Central memory CD8-positive, alpha-beta T cell (primary cell): ENCODE results near the gene CTDSPL2.
A peak's percentile ranks its signal among the peaks of the same experiment; 100 is the strongest.
"Not testable (repeated sequence)": the region's sequence is repeated elsewhere in the genome, so short reads cannot be mapped to it uniquely, and the experiment has no call there.

Source experiments
- ATAC-seq: fragments of 150-1000 bp; cut with Tn5 transposase; replicated peaks from 2 replicates; pipeline ENCODE4 v1.10.0; 2022; ENCODE audit warnings: mild to moderate bottlenecking, moderate FRiP score, moderate number of reproducible peaks; ENCODE audit not compliant: poor library complexity, severe bottlenecking; ENCODE audit errors: extremely low read depth
- DNase-seq, 2 donors: peaks; one replicate each; pipeline ENCODE4 v3.0.0; 2021; ENCODE audit warnings: low spot score in 2 of 2
- H3K27ac Mint-ChIP-seq: one replicate; pipeline ENCODE4 v1.8.0; 2022; ENCODE audit warnings: low read depth, mild to moderate bottlenecking, moderate library complexity, mixed read lengths
- H3K27me3 Mint-ChIP-seq: one replicate; pipeline ENCODE4 v1.8.0; 2022; ENCODE audit warnings: mixed read lengths
- H3K36me3 Mint-ChIP-seq: one replicate; pipeline ENCODE4 v1.8.0; 2022; ENCODE audit warnings: mild to moderate bottlenecking, moderate library complexity, mixed read lengths; ENCODE audit not compliant: insufficient read depth
- H3K4me1 Mint-ChIP-seq: one replicate; pipeline ENCODE4 v1.8.0; 2022; ENCODE audit warnings: mixed read lengths
- H3K4me3 Mint-ChIP-seq: one replicate; pipeline ENCODE4 v1.8.0; 2022; ENCODE audit warnings: mild to moderate bottlenecking, moderate library complexity, mixed read lengths
- H3K9me3 Mint-ChIP-seq: one replicate; pipeline ENCODE4 v1.8.0; 2022; ENCODE audit warnings: mixed read lengths

CTDSPL2 gene

DNA sequence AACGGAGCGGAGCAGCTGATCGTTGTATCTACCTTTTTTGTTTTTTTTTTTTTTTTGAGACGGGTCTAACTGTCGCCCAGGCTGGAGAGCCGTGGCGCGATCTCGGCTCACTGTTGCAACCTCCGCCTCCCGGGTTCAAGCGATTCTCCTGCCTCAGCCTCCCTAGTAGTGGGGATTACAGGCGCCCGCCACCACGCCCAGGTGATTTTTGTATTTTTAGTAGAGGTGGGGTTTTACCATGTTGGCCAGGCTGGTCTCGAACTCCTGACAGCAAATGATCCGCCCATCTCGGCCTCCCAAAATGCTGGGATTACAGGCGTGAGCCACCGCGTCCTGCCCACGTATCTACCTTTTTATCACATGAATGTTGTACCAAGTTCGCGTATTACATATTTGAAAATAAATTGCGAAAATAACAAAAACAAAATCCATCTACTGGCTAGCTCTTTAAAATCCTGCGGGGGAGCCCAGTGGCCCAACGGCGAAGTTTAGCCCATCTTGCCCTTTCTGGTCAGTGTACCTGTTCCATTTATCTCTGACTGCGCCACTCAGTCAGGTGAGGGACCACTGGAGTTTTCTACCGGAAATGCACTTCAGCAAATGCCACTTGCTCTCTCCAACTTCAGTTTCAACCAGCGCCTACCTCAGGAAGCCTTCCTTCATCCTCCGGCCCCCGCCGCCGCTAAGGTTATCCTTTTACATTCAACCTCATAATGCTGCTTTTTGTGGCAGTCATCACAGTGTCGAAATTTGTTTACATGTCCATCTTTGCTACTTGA is 108.3 kb downstream of the CTDSPL2 start:
- H3K36me3 Mint-ChIP-seq: peaks cover 30% of the 10 kb centered on the region
- ATAC-seq: no peak

DNA sequence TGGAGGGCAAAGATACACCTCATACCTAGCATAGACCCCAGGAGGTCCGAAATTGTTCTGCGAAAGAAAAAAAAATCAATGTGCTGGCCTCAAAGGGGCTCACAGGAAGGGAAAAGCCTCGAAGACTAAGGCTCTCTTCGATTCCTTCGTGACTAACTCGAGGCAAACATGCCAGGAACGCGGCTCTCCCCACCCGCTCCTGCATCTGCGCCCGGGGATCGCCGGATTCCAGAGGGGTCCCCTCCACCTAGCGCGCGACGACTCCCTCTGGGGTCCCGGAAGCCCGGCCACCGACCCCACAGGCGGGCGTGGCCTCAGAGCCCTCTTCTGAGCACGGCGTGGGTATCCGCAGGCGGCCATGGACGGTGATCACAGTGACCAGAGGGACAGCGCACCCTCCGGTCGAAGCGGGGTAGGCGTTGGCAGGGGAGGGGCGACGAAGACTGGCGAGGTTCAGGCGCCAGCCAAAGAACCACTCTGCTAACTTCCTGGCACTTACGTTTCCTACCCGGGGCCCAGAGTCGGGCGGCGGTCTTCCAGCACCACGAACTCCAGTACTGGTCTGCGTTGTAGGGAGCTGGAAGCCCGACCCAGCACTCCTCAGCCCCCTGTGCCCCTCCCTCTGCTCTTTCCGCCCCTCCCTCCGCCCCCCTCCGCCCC is 109.0 kb downstream of the CTDSPL2 start:
- ATAC-seq (peak; percentile 64), DNase-seq (no peak)
- no peaks in the 10 kb centered on the region for H3K9me3 Mint-ChIP-seq

More for the DNA sequence above, 108.3 kb downstream of the CTDSPL2 start:
- Mint-ChIP-seq H3K9me3 (no peaks in the 10 kb centered on the region), H3K27ac (peak overlapping the region; percentile 94), H3K4me1 (peaks cover 35% of the 10 kb centered on the region), H3K4me3 (peak overlapping the region; percentile 96), H3K27me3 (no peaks in the 10 kb centered on the region)
- DNase-seq: no peak

DNA sequence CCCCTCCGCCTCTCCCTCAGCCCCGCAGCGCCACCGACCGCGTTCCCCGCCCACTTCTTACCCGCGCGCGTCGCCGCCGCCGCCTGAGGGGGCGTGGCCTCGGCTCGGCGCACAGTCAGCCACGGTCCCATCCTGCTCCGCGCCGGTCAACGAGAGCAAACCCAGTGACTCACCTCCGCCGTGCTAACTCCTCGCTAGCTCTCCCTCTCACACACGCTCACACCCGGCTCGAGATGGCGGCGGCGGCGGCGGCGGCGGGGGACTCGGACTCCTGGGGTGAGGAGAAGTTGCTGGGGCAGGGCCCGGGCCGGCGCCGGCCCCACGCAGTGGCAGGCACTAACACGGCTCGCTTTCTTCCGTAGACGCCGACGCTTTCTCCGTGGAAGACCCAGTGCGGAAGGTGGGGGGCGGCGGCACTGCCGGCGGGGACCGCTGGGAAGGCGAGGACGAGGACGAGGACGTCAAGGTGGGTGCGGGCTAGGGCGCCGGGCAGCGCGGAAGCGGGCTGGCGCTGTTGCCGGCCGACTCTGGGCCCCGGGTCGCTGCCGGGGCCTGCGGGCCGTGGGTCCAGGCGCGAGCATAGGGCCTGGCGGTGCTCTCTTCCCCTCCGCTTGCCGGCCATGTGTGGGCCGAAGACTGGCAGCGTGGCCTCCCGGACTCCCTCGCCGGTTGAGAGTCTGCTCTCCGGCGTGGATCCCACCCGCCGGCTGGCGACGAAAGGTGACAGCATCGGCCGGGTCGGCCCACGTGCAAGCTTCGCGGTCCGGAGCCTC is 109.7 kb downstream of the CTDSPL2 start, which contains the start of gene EIF3J:
Gene EIF3J (plus strand): TSS at position 186 of the 773 bp plus-strand sequence. CDS start 48 bp downstream, at position 234.
- DNase-seq (peak; percentile 90 to 92), ATAC-seq (peak; percentile 93)
- peak within 1 kb of the TSS; percentile 94 for H3K27ac Mint-ChIP-seq
- no peaks in the 10 kb centered on the region for H3K27me3 Mint-ChIP-seq
- H3K4me1 Mint-ChIP-seq: peaks cover 48% of the 10 kb centered on the region
- H3K36me3 Mint-ChIP-seq: peaks cover 38% of the 10 kb centered on the region
- H3K4me3 Mint-ChIP-seq: peak within 1 kb of the TSS; percentile 96
- H3K9me3 Mint-ChIP-seq: no peaks in the 10 kb centered on the region

More for the DNA sequence above, 109.0 kb downstream of the CTDSPL2 start:
- H3K36me3 Mint-ChIP-seq: peaks cover 32% of the 10 kb centered on the region
- no peaks in the 10 kb centered on the region for H3K27me3 Mint-ChIP-seq
- H3K27ac Mint-ChIP-seq: peak overlapping the region; percentile 94
- H3K4me1 Mint-ChIP-seq: peaks cover 40% of the 10 kb centered on the region
- H3K4me3 Mint-ChIP-seq: peak overlapping the region; percentile 96

- no peak for ATAC-seq
- Mint-ChIP-seq H3K27ac (peak overlapping the region; percentile 94), H3K4me1 (peaks cover 52% of the 10 kb centered on the region), H3K9me3 (no peaks in the 10 kb centered on the region), H3K4me3 (peak overlapping the region; percentile 96), H3K27me3 (no peaks in the 10 kb centered on the region), H3K36me3 (peaks cover 36% of the 10 kb centered on the region)
- DNase-seq: no peak
Measured at GRCh38 chr15:44537735-44538240, 110.4 kb downstream of the CTDSPL2 start.

- Mint-ChIP-seq H3K4me1 (peaks cover 63% of the 10 kb centered on the region), H3K27ac (peak overlapping the region; percentile 10), H3K36me3 (peaks cover 36% of the 10 kb centered on the region), H3K9me3 (no peaks in the 10 kb centered on the region), H3K4me3 (no peak overlapping the region), H3K27me3 (no peaks in the 10 kb centered on the region)
- ATAC-seq: no peak
- DNase-seq: no peak
Measured at GRCh38 chr15:44541282-44541958, 114.0 kb downstream of the CTDSPL2 start.

DNA sequence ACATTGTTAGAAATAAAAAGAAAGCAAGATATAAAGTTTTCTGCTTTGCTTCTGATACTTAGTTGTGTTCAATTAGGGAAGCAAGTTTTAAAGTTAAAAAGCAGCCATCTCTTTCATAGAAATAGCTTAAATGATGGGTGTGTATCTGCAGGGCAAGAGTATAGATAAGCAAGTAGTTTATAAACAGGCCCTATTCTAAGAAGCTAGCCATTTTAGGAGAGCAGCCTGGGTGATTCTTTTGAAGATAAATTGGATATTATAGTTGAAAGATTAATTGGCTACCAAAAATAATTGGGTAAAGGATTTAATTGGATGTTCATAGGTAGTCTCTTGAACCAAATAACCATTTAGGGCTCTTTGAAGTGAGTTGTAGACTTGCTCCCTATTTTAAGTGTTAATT is 115.2 kb downstream of the CTDSPL2 start:
- Mint-ChIP-seq H3K4me1 (peaks cover 65% of the 10 kb centered on the region), H3K9me3 (no peaks in the 10 kb centered on the region), H3K27me3 (no peaks in the 10 kb centered on the region), H3K36me3 (peaks cover 29% of the 10 kb centered on the region), H3K4me3 (no peak overlapping the region), H3K27ac (no peak overlapping the region)
- ATAC-seq (no peak), DNase-seq (no peak)

GRCh38 chr15:44544745-44545144 is 117.3 kb downstream of the CTDSPL2 start:
- H3K4me1 Mint-ChIP-seq: peaks cover 70% of the 10 kb centered on the region

DNA sequence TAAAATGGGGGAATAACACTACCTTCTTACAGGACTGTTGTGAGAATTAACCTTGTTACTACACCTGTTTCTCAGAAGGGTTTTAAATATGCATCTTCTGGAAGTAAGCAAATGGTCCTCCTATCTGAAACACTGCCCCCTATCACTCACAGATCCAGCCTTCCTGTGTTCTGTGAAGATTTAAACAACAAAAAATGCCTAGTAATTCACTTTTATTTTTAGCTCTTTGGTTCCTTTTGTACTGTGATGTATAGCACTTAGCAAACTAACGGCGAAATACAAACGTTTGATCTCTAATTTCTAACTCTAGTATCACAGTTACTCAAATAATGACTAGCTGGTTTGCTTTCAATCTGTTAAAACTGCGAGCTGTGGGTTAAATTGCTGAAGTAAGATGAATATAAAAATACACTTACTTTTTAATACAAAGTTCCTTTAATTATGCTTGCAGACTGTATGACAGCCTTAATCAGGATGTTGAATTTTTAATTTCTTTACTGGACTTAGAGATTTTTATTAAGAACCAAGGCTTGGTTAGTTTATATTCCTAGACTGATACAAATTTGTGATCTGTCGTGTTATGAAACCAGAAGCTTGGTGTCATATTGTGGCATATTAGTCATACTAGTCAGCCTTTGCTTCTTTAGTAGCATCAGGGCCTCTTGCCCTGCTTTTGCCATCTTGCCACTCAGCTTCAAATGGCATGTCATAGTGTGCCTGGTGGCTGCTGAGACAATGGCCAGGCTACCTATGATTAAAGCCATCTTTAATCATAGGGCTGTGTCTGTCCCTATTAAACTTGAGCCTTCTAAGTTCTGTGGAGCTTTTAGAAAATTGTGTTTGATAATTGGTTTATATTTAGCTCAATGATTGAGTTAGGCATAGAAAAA is 118.7 kb downstream of the CTDSPL2 start:
- Mint-ChIP-seq H3K9me3 (no peaks in the 10 kb centered on the region), H3K4me1 (peaks cover 60% of the 10 kb centered on the region), H3K27me3 (no peaks in the 10 kb centered on the region), H3K27ac (peak overlapping the region; percentile 49), H3K36me3 (peaks cover 26% of the 10 kb centered on the region), H3K4me3 (peak overlapping the region; percentile 14)
- DNase-seq (no peak), ATAC-seq (peak; percentile 86)

More at GRCh38 chr15:44544745-44545144, 117.3 kb downstream of the CTDSPL2 start:
- H3K27ac Mint-ChIP-seq, ATAC-seq, H3K4me3 Mint-ChIP-seq, DNase-seq, H3K27me3 Mint-ChIP-seq, H3K9me3 Mint-ChIP-seq: not testable (repeated sequence)
- peaks cover 22% of the 10 kb centered on the region for H3K36me3 Mint-ChIP-seq

- Mint-ChIP-seq H3K4me1 (peaks cover 34% of the 10 kb centered on the region), H3K36me3 (peaks cover 41% of the 10 kb centered on the region)
- not testable (repeated sequence) for H3K9me3 Mint-ChIP-seq, H3K4me3 Mint-ChIP-seq, DNase-seq, ATAC-seq, H3K27me3 Mint-ChIP-seq, H3K27ac Mint-ChIP-seq
Measured at GRCh38 chr15:44549152-44549551, 121.7 kb downstream of the CTDSPL2 start.

DNA sequence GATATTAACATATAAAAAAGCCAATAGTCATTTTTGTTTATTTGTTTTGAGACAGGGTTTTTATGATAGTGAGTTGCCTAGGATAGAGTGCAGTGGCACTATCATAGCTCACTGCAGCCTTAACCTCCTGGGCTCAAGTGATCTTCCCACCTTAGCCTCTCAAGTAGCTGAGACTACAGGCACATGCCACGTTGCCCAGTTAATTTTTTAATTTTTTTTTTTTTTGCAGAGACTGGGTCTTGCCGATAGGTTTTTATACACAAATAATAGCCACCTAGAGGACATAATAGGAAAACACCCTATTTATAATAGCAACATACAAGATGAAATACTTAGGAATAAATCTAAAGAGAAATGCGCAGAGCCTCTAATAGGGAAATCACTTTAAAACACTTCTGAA is 122.8 kb downstream of the CTDSPL2 start:
- Mint-ChIP-seq H3K4me1 (peaks cover 29% of the 10 kb centered on the region), H3K9me3 (no peaks in the 10 kb centered on the region), H3K4me3 (no peak overlapping the region), H3K27me3 (no peaks in the 10 kb centered on the region), H3K27ac (no peak overlapping the region), H3K36me3 (peaks cover 47% of the 10 kb centered on the region)
- ATAC-seq (peak; percentile 24), DNase-seq (no peak)

GRCh38 chr15:44550734-44551133 is 123.3 kb downstream of the CTDSPL2 start:
- no peak for ATAC-seq
- no peak overlapping the region for H3K4me3 Mint-ChIP-seq

More at GRCh38 chr15:44550734-44551133, 123.3 kb downstream of the CTDSPL2 start:
- Mint-ChIP-seq H3K9me3 (no peaks in the 10 kb centered on the region), H3K4me1 (peaks cover 27% of the 10 kb centered on the region), H3K36me3 (peaks cover 47% of the 10 kb centered on the region), H3K27me3 (no peaks in the 10 kb centered on the region), H3K27ac (no peak overlapping the region)
- no peak for DNase-seq
